H1 (cell line): ENCODE results near the gene NAA50. TPM values are rescaled to one million over a fixed set of nuclear protein-coding genes. Genes with fewer than 3 reads are reported as not detected.

Experiments
- CTCF ChIA-PET: fragments of 300-600 bp; sonication (Branson Sonifier 250); formaldehyde crosslinking; loops from one replicate; lab custom pipeline; 2021; ENCODE audit not compliant: partially characterized antibody; lab: Charles Lee
- POLR2A ChIA-PET: fragments of 300-600 bp; sonication (Branson Sonifier 250); formaldehyde crosslinking; loops from one replicate; lab custom pipeline; 2021; ENCODE audit warnings: inconsistent platforms; ENCODE audit not compliant: partially characterized antibody; lab: Charles Lee
- DNase-seq, 2 experiments: peaks; one replicate each; pipeline versions ENCODE4 v3.0.0 to v3.0.0-alpha.2; 2010 to 2022; ENCODE audit warnings: low spot score in 2 of 2, low read depth in 1 of 2, mixed read lengths in 1 of 2
- FAIRE-seq: peaks from 2 replicates; lab custom pipeline; 2011; peaks lifted over from hg19 to GRCh38; lab: Jason Lieb, UNC
- H2AFZ ChIP-seq: 2 replicates; pipeline ENCODE4 v1.8.1; 2012; ENCODE audit warnings: low read length, inconsistent platforms
- H2AK5ac ChIP-seq: 2 replicates; pipeline ENCODE4 v1.6.1; 2013; ENCODE audit warnings: low read depth, low read length
- H2BK120ac ChIP-seq: replicated peaks from 2 replicates; pipeline ENCODE3; 2013; ENCODE audit warnings: low read depth, low read length, inconsistent platforms
- H2BK12ac ChIP-seq: 2 replicates; pipeline ENCODE4 v1.6.1; 2013; ENCODE audit warnings: low read depth, low read length
- H2BK15ac ChIP-seq: 2 replicates; pipeline ENCODE4 v1.6.1; 2013; ENCODE audit warnings: low read length
- H2BK20ac ChIP-seq: 2 replicates; pipeline ENCODE4 v1.6.1; 2013; ENCODE audit warnings: low read length
- H2BK5ac ChIP-seq: 2 replicates; pipeline ENCODE4 v1.6.1; 2013; ENCODE audit warnings: low read depth, low read length
- H3K14ac ChIP-seq: 2 replicates; pipeline ENCODE4 v1.6.1; 2013; ENCODE audit warnings: inconsistent platforms; ENCODE audit not compliant: insufficient read length
- H3K18ac ChIP-seq: 2 replicates; pipeline ENCODE4 v1.6.1; 2013; ENCODE audit warnings: low read length; ENCODE audit errors: extremely low read depth
- H3K23ac ChIP-seq: 2 replicates; pipeline ENCODE4 v1.6.1; 2013; ENCODE audit warnings: inconsistent platforms; ENCODE audit not compliant: insufficient read length
- H3K23me2 ChIP-seq: 2 replicates; pipeline ENCODE4 v1.6.1; 2013; ENCODE audit warnings: low read depth, low read length
- H3K27ac ChIP-seq: 2 replicates; pipeline ENCODE4 v1.6.1; 2011; ENCODE audit warnings: low read depth, low read length, inconsistent platforms
- H3K27me3 ChIP-seq, 4 experiments: replicated peaks in 1 of 4; 1 replicate in 1 of 4; 2 replicates in 3 of 4; pipeline versions ENCODE4 v1.6.1 to v1.8.1; 2011 to 2013; ENCODE audit warnings: low read length in 3 of 4, mild to moderate bottlenecking in 3 of 4, inconsistent platforms in 2 of 4, mixed read lengths in 2 of 4, moderate library complexity in 1 of 4; ENCODE audit not compliant: control insufficient read depth in 3 of 4, insufficient read depth in 3 of 4; ENCODE audit errors: extremely low read depth in 1 of 4
- H3K36me3 ChIP-seq, 4 experiments: 2 replicates each; pipeline versions ENCODE4 v1.6.1 to v1.8.1; 2011 to 2013; ENCODE audit warnings: mild to moderate bottlenecking in 4 of 4, low read length in 3 of 4, moderate library complexity in 2 of 4, control low read depth in 1 of 4, inconsistent platforms in 1 of 4; ENCODE audit not compliant: insufficient read depth in 4 of 4, control insufficient read depth in 2 of 4
- H3K4ac ChIP-seq: replicated peaks from 2 replicates; pipeline ENCODE3; 2013; ENCODE audit warnings: low read length, low read depth, mixed read lengths, inconsistent platforms; ENCODE audit not compliant: insufficient read length
- H3K4me1 ChIP-seq, 4 experiments: replicated peaks in 1 of 4; 1 replicate in 1 of 4; 2 replicates in 3 of 4; pipeline versions ENCODE4 v1.6.1 to v1.8.1; 2011 to 2013; ENCODE audit warnings: low read length in 3 of 4, inconsistent platforms in 2 of 4, mixed read lengths in 1 of 4; ENCODE audit not compliant: insufficient read depth in 4 of 4, control insufficient read depth in 3 of 4
- H3K4me2 ChIP-seq, 2 experiments: 2 replicates each; pipeline versions ENCODE4 v1.6.1 to v1.8.1; 2011 to 2013; ENCODE audit warnings: low read depth in 2 of 2, low read length in 2 of 2, control low read depth in 1 of 2, inconsistent platforms in 1 of 2, mild to moderate bottlenecking in 1 of 2; ENCODE audit not compliant: insufficient read depth in 1 of 2
- H3K4me3 ChIP-seq, 4 experiments: fragments of 200-600, 300-600 bp in 1 of 4; sonication (generic), shearing (Covaris generic), sonication (Bioruptor Twin) in 1 of 4; 2 replicates each; pipeline versions ENCODE4 v1.5.1 to v1.8.1; 2011 to 2016; ENCODE audit warnings: low read length in 4 of 4, low read depth in 3 of 4, control low read depth in 2 of 4, inconsistent platforms in 2 of 4, mild to moderate bottlenecking in 2 of 4, mixed read lengths in 1 of 4, moderate library complexity in 1 of 4; ENCODE audit not compliant: insufficient read depth in 2 of 4; ENCODE audit errors: extremely low read depth in 1 of 4
- H3K56ac ChIP-seq: replicated peaks from 2 replicates; pipeline ENCODE3; 2013; ENCODE audit warnings: low read depth, mild to moderate bottlenecking, mixed read lengths, low read length, inconsistent platforms; ENCODE audit not compliant: insufficient read length
- H3K79me1 ChIP-seq: 2 replicates; pipeline ENCODE4 v1.6.1; 2013; ENCODE audit warnings: low read depth, low read length, control low read depth
- H3K79me2 ChIP-seq, 2 experiments: 2 replicates each; pipeline versions ENCODE4 v1.6.1 to v1.8.1; 2012 to 2013; ENCODE audit warnings: low read length in 2 of 2, mild to moderate bottlenecking in 2 of 2, inconsistent platforms in 1 of 2; ENCODE audit not compliant: insufficient read depth in 2 of 2, control insufficient read depth in 1 of 2
- H3K9ac ChIP-seq, 4 experiments: replicated peaks in 1 of 4; 1 replicate in 1 of 4; 2 replicates in 3 of 4; pipeline versions ENCODE4 v1.6.1 to v1.8.1; 2011 to 2013; ENCODE audit warnings: low read depth in 3 of 4, low read length in 3 of 4, control low read depth in 2 of 4, mild to moderate bottlenecking in 2 of 4, moderate library complexity in 2 of 4, inconsistent platforms in 1 of 4; ENCODE audit errors: extremely low read depth in 1 of 4
- H3K9me3 ChIP-seq, 2 experiments: 2 replicates each; pipeline versions ENCODE4 v1.6.1 to v1.8.1; 2012 to 2013; ENCODE audit warnings: mild to moderate bottlenecking in 2 of 2, moderate library complexity in 2 of 2, control low read depth in 1 of 2, inconsistent platforms in 1 of 2, low read depth in 1 of 2, low read length in 1 of 2, mixed read lengths in 1 of 2; ENCODE audit not compliant: insufficient read depth in 2 of 2
- H4K20me1 ChIP-seq, 2 experiments: replicated peaks in 1 of 2; 2 replicates each; pipeline versions ENCODE3 to v1.8.1; 2011 to 2013; ENCODE audit warnings: inconsistent platforms in 2 of 2, low read length in 2 of 2, mild to moderate bottlenecking in 1 of 2; ENCODE audit not compliant: insufficient read depth in 2 of 2, control insufficient read depth in 1 of 2
- H4K5ac ChIP-seq: 2 replicates; pipeline ENCODE4 v1.6.1; 2013; ENCODE audit warnings: low read length, low read depth, mixed read lengths, inconsistent platforms; ENCODE audit not compliant: insufficient read length
- H4K8ac ChIP-seq: 2 replicates; pipeline ENCODE4 v1.8.0; 2013; ENCODE audit warnings: mild to moderate bottlenecking, moderate library complexity, low read length, inconsistent platforms; ENCODE audit not compliant: insufficient read depth; ENCODE audit errors: extremely low read depth
- H4K91ac ChIP-seq: replicated peaks from 2 replicates; pipeline ENCODE3; 2013; ENCODE audit warnings: low read length, mixed read lengths, inconsistent platforms; ENCODE audit not compliant: insufficient read length
- BCL11A ChIP-seq, 2 experiments: IDR thresholded peaks; one replicate each; pipeline ENCODE4 v1.6.1; 2011; ENCODE audit warnings: low read depth in 2 of 2, low read length in 2 of 2, mild to moderate bottlenecking in 2 of 2
- CEBPB ChIP-seq: IDR thresholded peaks from 2 replicates; pipeline ENCODE4 v1.6.1; 2012; ENCODE audit warnings: low read depth, low read length
- CHD1 ChIP-seq: IDR thresholded peaks from 2 replicates; pipeline ENCODE4 v1.6.1; 2012; ENCODE audit warnings: low read depth, low read length, improper control_type of control experiment
- CTBP2 ChIP-seq: IDR thresholded peaks from 2 replicates; pipeline ENCODE4 v1.7.0; 2011; ENCODE audit warnings: borderline replicate concordance, mild to moderate bottlenecking, moderate library complexity, mixed read lengths, low read length; ENCODE audit not compliant: insufficient read depth, insufficient read length
- EZH2 ChIP-seq: fragments of 200-600 bp; sonication (generic); IDR thresholded peaks from 2 replicates; pipeline ENCODE4 v1.7.1; 2012; ENCODE audit warnings: low read depth, mild to moderate bottlenecking, moderate library complexity, low read length, inconsistent platforms; ENCODE audit not compliant: severe bottlenecking
- HDAC2 ChIP-seq, 2 experiments: fragments of 300-600 bp in 1 of 2; sonication (generic) in 1 of 2; IDR thresholded peaks; 2 replicates each; pipeline ENCODE4 v1.6.1; 2011 to 2012; ENCODE audit warnings: low read depth in 2 of 2, low read length in 2 of 2, mild to moderate bottlenecking in 2 of 2, moderate library complexity in 2 of 2, borderline replicate concordance in 1 of 2, inconsistent platforms in 1 of 2
- JUN ChIP-seq: IDR thresholded peaks from 2 replicates; pipeline ENCODE4 v1.6.1; 2011; ENCODE audit warnings: low read depth, mild to moderate bottlenecking, improper control_type of control experiment, low read length
- PHF8 ChIP-seq: fragments of 200-600 bp; sonication (generic); conservative IDR thresholded peaks from 2 replicates; pipeline ENCODE4 v1.7.1; 2012; ENCODE audit warnings: low read depth, mild to moderate bottlenecking, inconsistent platforms, low read length, moderate library complexity
- POLR2A ChIP-seq, 2 experiments: IDR thresholded peaks; 1 replicate in 1 of 2; 2 replicates in 1 of 2; pipeline ENCODE4 v1.6.1; 2011; ENCODE audit warnings: low read depth in 2 of 2, low read length in 2 of 2, mild to moderate bottlenecking in 2 of 2; ENCODE audit errors: control extremely low read depth in 1 of 2
- SRF ChIP-seq: IDR thresholded peaks from 2 replicates; pipeline ENCODE4 v1.6.1; 2011; ENCODE audit warnings: mild to moderate bottlenecking, low read depth, low read length, moderate library complexity
- SUZ12 ChIP-seq: fragments of 200-600 bp; sonication (generic); IDR thresholded peaks from 2 replicates; pipeline ENCODE4 v1.6.1; 2012; ENCODE audit warnings: mild to moderate bottlenecking, inconsistent platforms, low read length, moderate library complexity, mixed read lengths
- YY1 ChIP-seq: IDR thresholded peaks from 2 replicates; pipeline ENCODE4 v1.6.1; 2011; ENCODE audit warnings: low read depth, mild to moderate bottlenecking, low read length
- WGBS, 2 experiments: shearing (Covaris generic) in 1 of 2; methylation state at CpG; one replicate each; pipeline versions ENCODE4 v1.1.6 to v1.1.7; 2013 to 2015; ENCODE audit warnings: low lambda C conversion rate in 2 of 2, mixed read lengths in 2 of 2, inconsistent platforms in 1 of 2, low coverage in 1 of 2, missing lambda C conversion rate in 1 of 2; ENCODE audit not compliant: insufficient replicate concordance in 2 of 2, insufficient coverage in 1 of 2, insufficient read length in 1 of 2; ENCODE audit errors: extremely low coverage in 1 of 2, missing lambda C conversion rate in 1 of 2; 5-methylcytosine and 5-hydroxymethylcytosine counted together
- polyA plus RNA-seq, 7 experiments: library from polyadenylated mRNA; depleted of rRNA in 3 of 7; stranded (reverse) in 5 of 7; unstranded in 2 of 7; fragments of >200 nt in 5 of 7; fragments of 200-250 nt in 2 of 7; gene quantifications; 1 replicate in 5 of 7; 2 replicates in 1 of 7; 4 replicates in 1 of 7; pipeline versions ENCODE4 v1.2.1 to v1.2.3, GENCODE V29; 2011 to 2013; ENCODE audit warnings: missing spikeins in 2 of 7, mixed read lengths in 2 of 7
- total RNA-seq: library from RNA; stranded (reverse); fragmentation: NEBNext Ultra II Directional; extraction: Animal tissue kit (Norgen Biotek cat#: 25700); gene quantifications from 2 replicates; pipeline ENCODE4 v1.2.1, GENCODE V29; 2021
- TF ChIP-seq, protein P1 (sequence below): IDR thresholded peaks from 2 replicates; pipeline ENCODE4 v1.6.1; 2011; ENCODE audit warnings: low read depth, mild to moderate bottlenecking, low read length; ENCODE audit not compliant: insufficient read depth

Gene NAA50
- total and polyA plus RNA-seq, 2 of the 8 experiments (the other 6 are each of a cell fraction or from before 2014, with no cell fraction given), result 46.6 to 231 TPM

DNA sequence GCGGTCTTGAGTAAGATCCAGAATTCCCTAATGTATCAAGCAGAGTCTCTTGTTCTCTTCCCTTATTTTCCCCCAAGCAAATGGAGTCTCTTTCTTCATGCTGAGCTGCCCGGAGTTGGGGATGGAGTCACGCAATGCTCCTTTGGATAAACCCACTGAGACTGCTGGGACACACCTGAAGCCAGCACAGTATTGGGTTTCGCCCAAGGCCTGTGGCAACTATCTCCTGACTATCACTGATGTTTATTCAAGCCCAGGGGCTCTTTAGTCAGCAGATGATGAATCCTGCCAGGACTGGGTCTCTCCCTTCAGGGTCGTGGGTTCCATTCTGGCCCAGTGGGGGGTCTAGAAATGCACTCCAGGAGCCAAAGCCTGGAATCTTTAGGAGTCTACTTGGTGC lies 60.9 kb downstream of the NAA50 start:
- CTCF ChIA-PET, result interaction anchor here (0.8 to 1.3 kb wide), 3 partner anchors 79 to 154 kb away, joined by 3 to 6 read pairs (median 3); no protein-coding TSS in a partner anchor
- Histone ChIP-seq H2BK5ac (no peak overlapping the region), H4K5ac (no peak overlapping the region), H2BK120ac (no peak overlapping the region), H3K23ac (no peak overlapping the region), H2AFZ (no peak overlapping the region), H3K9ac (no peak overlapping the region), H3K27ac (no peak overlapping the region), H3K4ac (no peak overlapping the region), H2BK15ac (no peak overlapping the region), H3K79me2 (peaks cover 0 to 12% of the 10 kb centered on the region in 2 experiments; a peak in 2 of 4 replicates), H3K36me3 (no peaks in the 10 kb centered on the region), H2BK12ac (no peak overlapping the region), H3K18ac (no peak overlapping the region), H3K4me3 (no peak overlapping the region), H4K20me1 (no peaks in the 10 kb centered on the region), H3K27me3 (no peaks in the 10 kb centered on the region), H3K4me1 (peaks cover 0 to 9% (median 4%) of the 10 kb centered on the region in 4 experiments; a peak in 6 of 7 replicates), H3K56ac (no peak overlapping the region), H4K8ac (no peak overlapping the region), H2BK20ac (no peak overlapping the region), H3K4me2 (no peak overlapping the region; a peak in 1 of 4 replicates), H3K9me3 (no peaks in the 10 kb centered on the region; a peak in 1 of 4 replicates), H3K14ac (no peak overlapping the region), H3K23me2 (peaks cover 2% of the 10 kb centered on the region), H2AK5ac (no peak overlapping the region), H3K79me1 (no peaks in the 10 kb centered on the region), H4K91ac (no peak overlapping the region)
- POLR2A ChIA-PET, result interaction anchor here (1.0 to 1.3 kb wide), 2 partner anchors 8 to 13 kb away, joined by 3 to 6 read pairs; no protein-coding TSS in a partner anchor
- DNase-seq (no peak), FAIRE-seq (no peak)
- WGBS, 2 experiments, result 92% methylated on average over 5 of the region's 5 CpGs; no CpG with 5 or more reads in 1 of the 2 experiments
- TF ChIP-seq CHD1 (no peak), BCL11A (IDR thresholded peaks at IDR 0.05; ENCODE audit: low read depth in 2 of 2, low read length in 2 of 2) (no peak), CEBPB (no peak), SUZ12 (no peak), SRF (no peak), PHF8 (no peak), EZH2 (no peak), POLR2A (IDR thresholded peaks at IDR 0.05; ENCODE audit: control extremely low read depth in 1 of 2, low read depth in 2 of 2, low read length in 2 of 2) (no peak), HDAC2 (IDR thresholded peaks at IDR 0.05; ENCODE audit: borderline replicate concordance in 1 of 2, low read depth in 2 of 2, low read length in 2 of 2) (no peak), CTBP2 (no peak), YY1 (no peak), JUN (no peak)
- TF ChIP-seq, protein P1, sequence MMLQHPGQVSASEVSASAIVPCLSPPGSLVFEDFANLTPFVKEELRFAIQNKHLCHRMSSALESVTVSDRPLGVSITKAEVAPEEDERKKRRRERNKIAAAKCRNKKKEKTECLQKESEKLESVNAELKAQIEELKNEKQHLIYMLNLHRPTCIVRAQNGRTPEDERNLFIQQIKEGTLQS, result no peak
